Measurements from ENCODE around the gene RASA3.
"Not testable (repeated sequence)": the region's sequence is repeated elsewhere in the genome, so short reads cannot be mapped to it uniquely, and the experiment has no call there.

Gene RASA3

GRCh38 chr13:114115796-114116195, 16.6 kb downstream of the RASA3 start:
- Histone ChIP-seq H3K79me2 (ENCODE audit: insufficient read depth, low read length) (peaks cover 76% of the 10 kb centered on the region), H3K4me3 (ENCODE audit: low read depth in 1 of 2, low read length in 2 of 2) (no peak overlapping the region), H3K9me3 (ENCODE audit: insufficient read depth, low read length, severe bottlenecking) (no peaks in the 10 kb centered on the region), H4K20me1 (ENCODE audit: insufficient read depth, low read length) (peaks cover 49% of the 10 kb centered on the region), H3K9ac (ENCODE audit: low read depth, low read length) (no peak overlapping the region), H2AFZ (ENCODE audit: low read depth, low read length) (no peak overlapping the region), H3K27ac (ENCODE audit: low read length) (peak overlapping the region; percentile 57; the same call in 1 of the 2 replicates), H3K27me3 (ENCODE audit: insufficient read depth, low read length, poor library complexity) (no peaks in the 10 kb centered on the region), H3K4me1 (ENCODE audit: insufficient read depth, low read length) (peaks cover 50% of the 10 kb centered on the region), H3K36me3 (ENCODE audit: insufficient read depth, low read length) (peaks cover 22% of the 10 kb centered on the region), H3K4me2 (ENCODE audit: insufficient read depth, low read length) (no peak overlapping the region)
- DNase-seq (no peak), ATAC-seq (ENCODE audit: insufficient read depth, low read depth) (no peak)
- no peak for TF ChIP-seq EZH2 (IDR thresholded peaks at IDR 0.05; ENCODE audit: borderline replicate concordance, low read depth, low read length, severe bottlenecking)
- TF ChIP-seq CTCF (IDR thresholded peaks at IDR 0.05; ENCODE audit: borderline replicate concordance, extremely low read depth, low read length, poor library complexity, severe bottlenecking), result no peak

GRCh38 chr13:114115191-114115671, 17.2 kb downstream of the RASA3 start:
- H3K4me2 ChIP-seq (ENCODE audit: insufficient read depth, low read length), result no peak overlapping the region
- no peak for ATAC-seq (ENCODE audit: insufficient read depth, low read depth)
- peak overlapping the region; percentile 57 for H3K27ac ChIP-seq (ENCODE audit: low read length)

GRCh38 chr13:114114666-114115065, 17.8 kb downstream of the RASA3 start:
- H3K27me3 ChIP-seq (ENCODE audit: insufficient read depth, low read length, poor library complexity); H3K4me2 ChIP-seq (ENCODE audit: insufficient read depth, low read length); H3K4me3 ChIP-seq (ENCODE audit: low read depth in 1 of 2, low read length in 2 of 2); H3K9ac ChIP-seq (ENCODE audit: low read depth, low read length); H2AFZ ChIP-seq (ENCODE audit: low read depth, low read length); ATAC-seq (ENCODE audit: insufficient read depth, low read depth); H3K9me3 ChIP-seq (ENCODE audit: insufficient read depth, low read length, severe bottlenecking); DNase-seq: not testable (repeated sequence)
- Histone ChIP-seq H4K20me1 (ENCODE audit: insufficient read depth, low read length) (peaks cover 55% of the 10 kb centered on the region), H3K27ac (ENCODE audit: low read length) (peak overlapping the region; percentile 50; the same call in 1 of the 2 replicates), H3K36me3 (ENCODE audit: insufficient read depth, low read length) (peaks cover 22% of the 10 kb centered on the region), H3K79me2 (ENCODE audit: insufficient read depth, low read length) (peaks cover 81% of the 10 kb centered on the region), H3K4me1 (ENCODE audit: insufficient read depth, low read length) (peaks cover 62% of the 10 kb centered on the region)

More at GRCh38 chr13:114115191-114115671, 17.2 kb downstream of the RASA3 start:
- no peak for DNase-seq
- Histone ChIP-seq H3K27me3 (ENCODE audit: insufficient read depth, low read length, poor library complexity) (no peaks in the 10 kb centered on the region), H2AFZ (ENCODE audit: low read depth, low read length) (no peak overlapping the region), H3K4me1 (ENCODE audit: insufficient read depth, low read length) (peaks cover 56% of the 10 kb centered on the region), H4K20me1 (ENCODE audit: insufficient read depth, low read length) (peaks cover 49% of the 10 kb centered on the region), H3K9ac (ENCODE audit: low read depth, low read length) (no peak overlapping the region), H3K79me2 (ENCODE audit: insufficient read depth, low read length) (peaks cover 76% of the 10 kb centered on the region), H3K4me3 (ENCODE audit: low read depth in 1 of 2, low read length in 2 of 2) (no peak overlapping the region), H3K36me3 (ENCODE audit: insufficient read depth, low read length) (peaks cover 22% of the 10 kb centered on the region), H3K9me3 (ENCODE audit: insufficient read depth, low read length, severe bottlenecking) (no peaks in the 10 kb centered on the region)
- no peak for TF ChIP-seq EZH2 (IDR thresholded peaks at IDR 0.05; ENCODE audit: borderline replicate concordance, low read depth, low read length, severe bottlenecking)
- no peak for TF ChIP-seq CTCF (IDR thresholded peaks at IDR 0.05; ENCODE audit: borderline replicate concordance, extremely low read depth, low read length, poor library complexity, severe bottlenecking)

GRCh38 chr13:114114006-114114640, 18.3 kb downstream of the RASA3 start:
- TF ChIP-seq CTCF (IDR thresholded peaks at IDR 0.05; ENCODE audit: borderline replicate concordance, extremely low read depth, low read length, poor library complexity, severe bottlenecking) (no peak), EZH2 (IDR thresholded peaks at IDR 0.05; ENCODE audit: borderline replicate concordance, low read depth, low read length, severe bottlenecking) (no peak)
- no peak for DNase-seq
- peaks cover 59% of the 10 kb centered on the region for H4K20me1 ChIP-seq (ENCODE audit: insufficient read depth, low read length)
- H3K9ac ChIP-seq (ENCODE audit: low read depth, low read length), result no peak overlapping the region
- peak overlapping the region; percentile 50 for H3K27ac ChIP-seq (ENCODE audit: low read length)
- H3K4me1 ChIP-seq (ENCODE audit: insufficient read depth, low read length), result peaks cover 67% of the 10 kb centered on the region
- H3K9me3 ChIP-seq (ENCODE audit: insufficient read depth, low read length, severe bottlenecking), result no peaks in the 10 kb centered on the region
- no peaks in the 10 kb centered on the region for H3K27me3 ChIP-seq (ENCODE audit: insufficient read depth, low read length, poor library complexity)
- no peak for ATAC-seq (ENCODE audit: insufficient read depth, low read depth)
- H2AFZ ChIP-seq (ENCODE audit: low read depth, low read length), result no peak overlapping the region
- no peak overlapping the region for H3K4me3 ChIP-seq (ENCODE audit: low read depth in 1 of 2, low read length in 2 of 2)
- peaks cover 22% of the 10 kb centered on the region for H3K36me3 ChIP-seq (ENCODE audit: insufficient read depth, low read length)
- peaks cover 85% of the 10 kb centered on the region for H3K79me2 ChIP-seq (ENCODE audit: insufficient read depth, low read length)
- H3K4me2 ChIP-seq (ENCODE audit: insufficient read depth, low read length), result no peak overlapping the region

- Histone ChIP-seq H3K4me1 (ENCODE audit: insufficient read depth, low read length) (peaks cover 73% of the 10 kb centered on the region), H3K79me2 (ENCODE audit: insufficient read depth, low read length) (peaks cover 85% of the 10 kb centered on the region), H3K4me2 (ENCODE audit: insufficient read depth, low read length) (peak overlapping the region; percentile 47), H3K36me3 (ENCODE audit: insufficient read depth, low read length) (peaks cover 28% of the 10 kb centered on the region), H3K27ac (ENCODE audit: low read length) (peak overlapping the region; percentile 94), H4K20me1 (ENCODE audit: insufficient read depth, low read length) (peaks cover 63% of the 10 kb centered on the region), H3K9ac (ENCODE audit: low read depth, low read length) (peak overlapping the region; percentile 55)
- DNase-seq; H3K9me3 ChIP-seq (ENCODE audit: insufficient read depth, low read length, severe bottlenecking); H3K27me3 ChIP-seq (ENCODE audit: insufficient read depth, low read length, poor library complexity); H2AFZ ChIP-seq (ENCODE audit: low read depth, low read length); H3K4me3 ChIP-seq (ENCODE audit: low read depth in 1 of 2, low read length in 2 of 2); ATAC-seq (ENCODE audit: insufficient read depth, low read depth): not testable (repeated sequence)
Observed at GRCh38 chr13:114113395-114113794, 19.0 kb downstream of the RASA3 start.

Data from DND-41 (cell line).